HG03460 (cell line): ENCODE data around the gene MEI1.

Experiments used
- ATAC-seq: cut with Tn5 transposase; IDR thresholded peaks from one replicate; pipeline ENCODE4 v1.9.1; 2021; ENCODE audit not compliant: unreplicated experiment

Gene MEI1

DNA sequence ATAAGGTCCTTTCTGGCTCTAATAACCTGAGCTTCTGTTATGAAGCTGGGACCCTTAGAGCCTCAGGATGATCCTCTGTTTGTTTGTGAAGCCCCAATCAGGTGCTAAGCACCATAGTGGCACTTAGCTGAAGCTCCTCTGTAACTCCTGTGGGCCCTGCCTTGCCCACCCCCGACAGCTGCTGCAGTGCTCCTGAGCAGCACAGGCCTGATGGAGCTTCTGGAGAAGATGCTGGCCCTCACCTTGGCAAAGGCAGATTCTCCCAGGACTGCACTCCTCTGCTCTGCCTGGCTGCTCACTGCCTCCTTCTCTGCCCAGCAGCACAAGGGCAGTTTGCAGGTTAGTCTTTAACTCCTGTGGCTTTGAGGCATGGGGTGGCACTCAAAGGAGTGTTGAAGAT lies 82.2 kb downstream of the MEI1 start:
- ATAC-seq = peak; percentile 15

DNA sequence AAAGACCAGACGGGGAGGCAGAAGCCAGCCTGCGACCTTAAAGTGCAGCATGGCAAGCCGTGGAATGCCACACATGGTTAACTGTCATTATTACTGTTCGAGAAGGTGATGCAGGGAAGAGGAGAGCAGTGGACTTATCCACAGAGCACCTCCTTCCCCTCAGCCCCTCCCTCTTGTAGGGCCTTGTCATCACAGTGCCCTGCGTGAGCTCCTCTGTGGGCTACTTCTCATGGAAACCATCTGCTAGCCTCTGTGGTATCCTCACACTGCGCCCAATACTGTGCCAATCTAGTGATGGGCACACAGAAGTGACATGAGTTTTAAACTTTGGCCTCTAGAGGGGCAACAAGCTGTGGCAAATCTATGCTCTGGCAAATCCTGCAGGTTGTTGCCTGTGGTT lies 83.0 kb downstream of the MEI1 start:
- ATAC-seq = no peak

DNA sequence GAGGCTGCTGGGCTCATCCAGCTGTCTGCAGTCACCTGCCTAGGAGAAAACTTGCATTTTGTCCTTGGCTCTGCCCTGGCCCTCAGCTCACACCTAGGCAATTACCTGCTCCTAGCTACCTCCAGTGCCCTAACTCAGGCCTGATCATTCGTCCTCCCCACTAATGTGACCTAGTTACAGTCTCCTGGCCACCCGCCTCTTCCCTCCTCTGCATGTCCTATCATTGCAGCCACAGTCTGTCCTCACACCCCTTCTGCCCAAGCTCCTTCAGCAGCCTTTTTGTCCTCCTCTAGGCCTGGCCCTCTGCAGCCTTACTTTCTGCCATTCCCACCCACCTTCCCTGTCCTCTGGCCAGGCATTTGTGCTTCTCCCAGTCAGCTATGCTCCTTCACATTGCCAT lies 83.4 kb downstream of the MEI1 start:
- ATAC-seq = no peak

GRCh38 chr22:41787331-41787730 lies 88.0 kb downstream of the MEI1 start:
- no peak for ATAC-seq

DNA sequence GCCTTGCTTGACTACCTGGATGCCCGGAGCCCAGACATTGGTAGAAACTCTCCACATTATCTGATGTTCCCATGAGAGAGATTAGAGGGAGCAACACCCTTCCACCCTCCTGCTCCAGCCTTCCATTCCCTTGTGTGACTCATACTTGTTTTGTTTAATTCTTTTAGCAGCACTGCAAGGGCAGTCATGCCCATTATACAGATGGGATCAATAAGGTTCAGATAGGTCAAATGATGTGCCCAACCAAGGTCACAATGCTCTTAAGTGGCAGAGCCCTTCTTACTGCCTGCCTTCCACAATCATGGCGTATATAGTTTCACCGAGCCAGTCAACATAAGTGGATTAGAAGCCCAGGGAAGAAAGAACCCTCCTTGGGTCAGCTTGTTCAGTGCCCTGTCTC lies 94.6 kb downstream of the MEI1 start:
- ATAC-seq = no peak

DNA sequence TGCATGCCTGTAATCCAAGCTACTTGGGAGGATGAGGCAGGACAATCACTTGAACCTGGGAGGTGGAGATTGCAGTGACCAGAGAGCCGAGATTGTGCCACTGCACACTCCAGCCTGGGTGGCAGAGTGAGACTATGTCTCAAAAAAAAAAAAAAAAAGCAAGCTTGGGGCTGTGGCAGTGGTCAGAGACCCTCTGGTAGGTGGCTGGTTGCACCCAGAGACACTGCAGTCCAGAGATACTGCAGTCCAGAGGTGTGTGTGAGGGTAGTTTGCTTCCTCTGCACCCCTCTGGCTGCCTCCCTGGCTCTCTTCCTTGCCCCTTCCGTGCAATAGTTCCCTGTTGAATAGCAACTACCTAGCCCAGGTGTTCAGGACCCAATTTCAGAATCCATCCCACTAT lies 99.4 kb downstream of the MEI1 start:
- no peak for ATAC-seq

DNA sequence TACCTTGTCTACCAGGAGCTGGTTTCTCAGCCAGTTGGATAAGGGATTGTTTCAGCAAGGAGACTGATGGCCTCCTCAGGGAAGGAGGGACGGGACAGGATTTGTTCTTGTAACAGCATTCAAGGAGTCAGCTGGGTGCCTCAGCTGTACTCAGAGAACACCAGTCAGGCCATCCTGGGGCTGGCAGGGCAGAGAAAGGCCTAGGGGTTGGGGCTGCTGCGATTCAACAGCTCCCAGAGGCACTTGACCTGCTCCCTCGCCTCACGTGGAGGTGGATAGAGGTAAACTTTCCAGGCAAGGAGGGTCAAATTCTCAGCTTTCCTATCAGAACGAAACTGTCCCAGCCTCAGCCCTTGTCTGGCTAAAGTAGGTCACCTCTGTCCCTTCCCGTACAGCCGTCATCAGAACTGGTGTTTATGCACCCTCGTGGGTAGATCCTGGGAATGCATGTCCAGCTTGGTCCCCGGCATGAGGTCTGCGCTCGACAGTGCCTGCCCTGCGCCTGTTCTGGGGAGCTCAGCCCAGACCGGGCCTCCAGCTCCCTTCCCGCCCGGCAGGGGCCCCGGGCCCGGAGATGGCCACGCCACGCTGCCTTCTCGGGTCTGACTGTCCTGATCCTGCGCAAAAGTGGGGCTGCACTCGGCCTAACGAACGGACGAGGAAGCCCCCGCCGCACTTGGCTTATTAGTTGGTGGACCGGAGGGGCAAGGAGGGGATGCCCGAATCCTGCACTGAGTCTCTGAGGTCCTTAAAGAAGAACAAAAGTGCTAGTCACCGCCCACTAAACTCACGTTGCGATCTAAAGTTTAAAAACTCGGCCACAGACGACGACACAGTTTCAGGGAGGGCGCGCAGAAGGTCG lies 100.4 kb downstream of the MEI1 start:
- ATAC-seq = peak; percentile 21

- ATAC-seq = peak; percentile 85
These were observed 101.2 kb downstream of the MEI1 start, which contains the start of gene CCDC134 for GRCh38 chr22:41800348-41801146. Gene CCDC134, plus strand, starts transcription at chr22:41800679. Its CDS starts 8,212 bp downstream, at chr22:41808891.

GRCh38 chr22:41801147-41801819 lies 102.0 kb downstream of the MEI1 start:
- no peak for ATAC-seq

DNA sequence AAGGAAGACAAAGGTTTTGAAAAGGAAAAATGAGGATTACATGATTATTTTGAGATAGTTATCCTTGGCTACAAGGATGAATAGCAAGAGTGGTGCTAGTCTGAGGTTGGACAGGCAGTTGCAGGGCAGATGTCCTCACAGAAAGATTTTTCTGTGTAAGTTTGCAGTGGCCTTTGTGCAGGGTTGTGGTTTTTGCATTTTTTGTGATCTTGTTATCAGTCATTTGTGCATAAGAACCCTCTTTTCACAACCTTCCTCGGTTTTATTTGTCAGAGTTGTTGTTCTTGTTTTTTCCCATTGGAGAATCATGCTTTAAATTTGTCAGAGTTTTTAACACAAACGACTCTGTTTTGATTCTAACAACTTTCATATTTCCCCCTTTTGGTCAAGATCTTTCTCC lies 102.6 kb downstream of the MEI1 start:
- ATAC-seq = no peak

DNA sequence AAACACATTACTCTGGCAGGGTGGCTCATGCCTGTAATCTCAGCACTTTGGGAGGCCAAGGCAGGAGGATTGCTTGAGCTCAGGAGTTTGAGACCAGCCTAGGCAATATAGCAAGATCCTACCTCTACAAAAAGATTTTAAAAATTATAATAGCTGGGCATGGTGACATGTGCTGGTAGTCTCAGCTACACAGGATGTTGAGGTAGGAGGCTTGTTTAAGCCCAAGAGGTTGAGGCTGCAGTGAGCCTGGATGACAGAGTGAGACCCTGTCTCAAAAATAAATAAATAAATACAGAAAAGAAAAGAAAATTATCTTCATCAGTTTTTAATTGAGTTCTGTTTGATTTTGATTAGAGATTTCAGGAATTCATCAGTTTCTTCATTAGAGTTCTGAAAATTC lies 106.3 kb downstream of the MEI1 start:
- ATAC-seq = no peak

DNA sequence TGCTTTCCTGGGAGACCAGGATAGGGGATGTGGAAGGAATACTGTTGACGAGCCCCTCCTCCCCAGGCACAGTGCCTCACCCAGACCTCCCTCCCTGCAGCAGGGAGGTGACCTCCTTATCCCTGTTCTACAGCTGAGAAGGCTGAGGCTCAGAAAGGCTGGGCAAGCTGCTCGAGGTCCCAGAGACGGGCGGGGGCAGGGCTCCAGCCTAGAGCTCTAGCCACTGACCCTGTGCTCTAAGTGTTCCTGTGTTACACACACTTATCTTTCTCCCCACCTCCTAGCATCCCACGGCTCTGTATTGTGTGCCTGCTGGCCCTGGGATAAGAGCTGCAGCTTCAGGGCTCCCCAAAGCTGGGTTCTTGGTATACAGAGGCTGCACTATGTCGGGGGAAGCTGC lies 109.1 kb downstream of the MEI1 start:
- ATAC-seq = no peak

DNA sequence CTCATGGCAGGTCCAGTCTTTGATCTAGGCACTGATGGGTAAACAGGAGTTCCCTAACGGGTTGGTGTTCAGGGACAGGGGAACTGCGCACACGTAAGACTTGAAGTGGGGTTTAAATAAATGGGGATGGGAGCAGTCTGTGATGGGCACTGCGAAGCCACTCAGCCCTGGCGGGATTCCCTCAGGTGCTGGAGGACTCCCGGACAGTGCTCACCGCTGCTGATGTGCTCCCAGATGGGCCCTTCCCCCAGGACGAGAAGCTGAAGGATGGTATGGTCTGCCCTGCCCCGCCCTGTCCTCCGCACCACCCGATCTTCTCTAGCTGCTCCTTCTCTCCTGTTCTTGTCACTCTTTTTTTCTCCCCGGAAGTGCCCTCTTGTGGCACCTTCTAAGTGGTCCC lies 110.7 kb downstream of the MEI1 start:
- no peak for ATAC-seq

DNA sequence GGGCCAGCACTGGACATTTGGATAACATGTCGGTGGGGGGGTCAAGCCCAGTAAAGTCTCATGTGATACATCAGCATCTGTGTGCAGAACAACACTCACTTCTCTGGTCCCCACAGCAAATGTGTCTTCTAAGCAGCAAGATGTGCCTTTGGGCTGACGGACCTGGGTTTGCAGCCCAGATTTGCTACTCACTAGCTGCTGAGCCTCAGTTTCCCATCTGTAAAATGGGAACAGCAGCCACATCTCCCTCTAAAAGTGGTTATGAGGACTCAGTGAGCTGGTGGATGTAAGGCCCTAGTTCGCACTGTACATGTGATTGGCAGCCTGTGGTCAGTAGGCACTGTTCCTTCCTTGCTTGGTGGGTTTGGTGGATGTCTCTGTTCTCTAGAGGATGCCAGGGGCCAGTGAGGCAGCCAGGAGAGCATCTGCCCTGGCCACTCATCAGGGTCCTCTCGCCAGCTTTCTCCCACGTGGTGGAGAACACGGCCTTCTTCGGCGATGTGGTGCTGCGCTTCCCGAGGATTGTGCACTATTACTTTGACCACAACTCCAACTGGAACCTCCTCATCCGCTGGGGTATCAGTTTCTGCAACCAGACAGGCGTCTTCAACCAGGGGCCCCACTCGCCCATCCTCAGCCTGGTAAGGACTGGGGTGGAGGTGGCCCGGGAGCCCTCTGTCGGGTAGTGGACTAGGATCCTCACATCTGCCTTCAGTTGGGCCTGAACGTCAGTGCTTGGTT lies 113.7 kb downstream of the MEI1 start:
- no peak for ATAC-seq

DNA sequence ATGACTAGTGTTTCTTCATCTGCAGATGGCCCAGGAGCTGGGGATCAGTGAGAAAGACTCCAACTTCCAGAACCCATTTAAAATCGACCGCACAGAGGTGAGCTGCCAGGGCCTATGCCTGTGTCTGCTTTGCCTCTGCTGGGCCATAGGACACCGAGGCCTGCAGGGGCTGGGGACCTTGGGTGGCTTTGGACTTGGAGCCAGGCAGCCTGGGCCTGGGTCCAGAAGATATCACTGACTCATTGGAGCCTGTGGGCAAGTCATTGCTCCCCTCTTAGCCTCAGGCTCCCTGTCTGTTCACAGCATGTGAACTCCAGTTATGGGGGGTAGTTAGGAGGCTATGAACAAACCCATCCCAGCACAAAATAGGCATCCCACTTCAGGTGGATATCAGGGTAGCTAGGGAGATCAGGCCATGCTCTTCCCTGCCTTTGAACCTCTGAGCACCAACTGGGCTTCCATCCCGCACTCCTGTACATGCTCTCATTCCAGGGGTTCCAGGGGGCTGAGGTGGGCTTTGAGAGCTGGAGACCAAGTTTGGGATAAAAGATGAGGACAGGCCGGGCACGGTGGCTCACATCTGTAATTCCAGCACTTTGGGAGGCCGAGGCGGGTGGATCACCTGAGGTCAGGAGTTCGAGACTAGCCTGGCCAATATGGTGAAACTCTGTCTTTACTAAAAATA lies 114.6 kb downstream of the MEI1 start:
- ATAC-seq = no peak

- no peak for ATAC-seq
These were observed 116.4 kb downstream of the MEI1 start for GRCh38 chr22:41815716-41816115.

GRCh38 chr22:41816241-41816640 lies 116.9 kb downstream of the MEI1 start:
- no peak for ATAC-seq

GRCh38 chr22:41816871-41817270 lies 117.6 kb downstream of the MEI1 start:
- ATAC-seq = no peak

DNA sequence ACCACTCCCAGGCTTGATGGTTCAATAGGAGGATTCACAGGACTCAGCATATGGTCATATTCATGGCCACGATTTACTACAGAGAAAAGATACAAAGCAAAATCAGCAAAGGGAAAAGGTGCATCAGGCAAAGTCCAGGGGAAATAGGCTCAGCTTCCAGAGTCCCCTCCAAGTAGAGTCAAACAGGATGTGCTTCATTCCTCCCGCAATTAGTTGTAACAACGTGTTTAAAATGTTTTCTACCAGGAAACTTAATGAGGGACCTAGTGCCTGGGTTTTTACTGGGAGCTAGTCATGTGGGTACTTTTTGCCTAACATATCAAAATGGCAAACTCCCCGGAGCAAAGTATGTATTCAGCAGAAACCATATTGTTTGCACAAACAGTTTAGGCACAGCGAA lies 118.7 kb downstream of the MEI1 start:
- ATAC-seq = no peak

DNA sequence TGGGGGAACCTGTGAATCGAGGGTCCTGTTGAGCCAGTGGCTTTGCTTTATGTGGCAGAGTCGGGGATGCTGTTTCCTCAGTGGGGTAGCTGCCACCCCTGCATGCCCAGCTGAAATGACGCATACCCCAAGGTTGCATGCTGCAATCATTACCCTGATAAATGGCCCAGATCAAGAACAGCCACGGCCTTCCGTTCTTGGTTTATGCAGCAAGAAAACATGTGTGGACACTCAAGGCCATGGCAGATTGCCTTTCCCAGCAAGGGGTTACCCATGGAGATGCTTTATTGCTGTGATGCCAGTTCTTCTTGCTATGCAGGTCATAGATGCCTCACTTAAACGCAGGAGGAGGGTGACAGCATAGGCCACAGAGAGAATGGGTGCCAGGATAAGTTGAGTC lies 119.3 kb downstream of the MEI1 start:
- no peak for ATAC-seq
